HL-60/S4 treated with phorbol 12-myristate 13-acetate at 8.2 ng/mL for 4 days and 3 days (cell line): Measurements from ENCODE around the gene SLC12A8.
"Not testable (repeated sequence)": the region's sequence is repeated elsewhere in the genome, so short reads cannot be mapped to it uniquely, and the experiment has no call there.

ENCODE experiments used
- in situ Hi-C: fragments of 300-500 bp; cut with MboI; formaldehyde crosslinking; loops from 2 replicates; pipeline ENCODE4 v1.15.0; 2022; ENCODE audit warnings: low sequenced_read_pairs

SLC12A8 gene

DNA sequence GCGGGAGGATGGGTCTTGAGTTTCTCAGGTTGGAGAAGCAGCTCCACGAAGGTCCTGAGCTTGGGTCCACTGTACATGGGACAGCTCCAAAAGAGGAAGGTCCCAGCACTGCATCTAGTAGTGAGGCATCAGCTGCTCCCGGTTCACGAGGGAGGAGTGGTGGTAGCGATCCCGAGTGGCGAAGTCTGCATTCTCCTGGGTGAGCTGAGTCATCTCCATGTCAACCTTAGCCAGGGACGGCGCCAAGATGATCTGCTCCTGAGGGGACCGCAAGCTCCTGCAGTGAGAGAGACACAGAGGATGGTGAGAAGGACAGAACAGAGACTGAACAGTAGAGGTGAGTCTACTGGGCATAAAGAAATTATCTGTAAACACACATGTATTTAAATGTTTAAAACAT is 128.8 kb downstream of the SLC12A8 start:
- in situ Hi-C loops: no loop called here

DNA sequence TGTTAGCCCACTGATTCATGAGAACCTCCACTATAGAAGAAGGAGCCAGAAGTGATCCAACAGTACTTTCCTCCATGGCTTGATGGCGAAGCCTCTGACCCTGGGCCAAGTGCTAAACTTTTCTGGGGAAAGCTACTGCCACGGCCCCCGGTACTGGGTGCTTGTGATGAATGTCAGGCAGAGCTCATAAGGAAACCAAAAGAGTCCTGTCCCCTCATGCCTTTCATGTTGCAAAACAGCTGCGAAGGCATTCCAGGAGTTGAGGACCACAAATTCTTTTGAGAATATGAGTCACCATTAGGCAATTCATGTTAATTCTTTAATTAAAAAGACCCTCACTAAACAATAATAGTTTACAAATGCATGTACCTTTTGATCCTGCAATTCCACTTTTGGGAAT is 130.2 kb downstream of the SLC12A8 start:
- in situ Hi-C loops: not testable (repeated sequence)

DNA sequence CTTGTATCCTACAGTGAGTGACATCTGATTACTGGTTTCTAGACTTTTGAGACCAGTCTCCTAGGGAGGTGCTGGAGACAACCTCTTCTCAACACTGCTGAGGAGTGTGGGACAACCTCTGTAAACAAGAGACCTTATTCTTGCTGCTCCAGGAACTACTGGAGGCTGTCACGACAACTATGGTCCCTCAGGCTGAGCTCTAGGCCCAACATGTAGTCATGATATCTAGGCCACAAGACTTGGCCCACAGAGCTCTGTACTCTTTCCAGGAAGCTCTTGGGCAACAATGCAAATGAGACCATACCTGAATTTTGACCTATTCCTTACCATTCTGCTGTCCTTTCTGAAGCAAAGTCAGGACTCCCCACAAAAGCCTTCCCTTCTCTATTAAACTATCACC is 132.5 kb downstream of the SLC12A8 start:
- in situ Hi-C loops: no loop called here

DNA sequence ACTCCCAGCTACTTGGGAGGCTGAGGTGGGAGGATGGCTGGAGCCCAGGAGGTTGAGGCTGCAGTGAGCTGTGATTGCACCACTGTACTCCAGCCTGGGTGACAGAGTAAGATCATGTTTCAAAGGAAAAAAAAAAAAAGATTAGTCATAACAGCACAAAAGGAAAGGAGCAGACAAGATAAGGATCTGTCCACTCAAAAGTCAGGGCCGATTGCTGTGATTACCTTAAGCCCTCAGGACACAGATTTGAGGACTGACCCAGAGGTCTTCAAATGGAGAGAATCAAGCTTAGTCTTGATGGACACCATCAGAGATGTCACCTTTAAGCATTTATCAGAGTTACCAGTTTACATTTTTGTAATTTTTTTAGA is 132.9 kb downstream of the SLC12A8 start:
- in situ Hi-C loops: no loop called here

DNA sequence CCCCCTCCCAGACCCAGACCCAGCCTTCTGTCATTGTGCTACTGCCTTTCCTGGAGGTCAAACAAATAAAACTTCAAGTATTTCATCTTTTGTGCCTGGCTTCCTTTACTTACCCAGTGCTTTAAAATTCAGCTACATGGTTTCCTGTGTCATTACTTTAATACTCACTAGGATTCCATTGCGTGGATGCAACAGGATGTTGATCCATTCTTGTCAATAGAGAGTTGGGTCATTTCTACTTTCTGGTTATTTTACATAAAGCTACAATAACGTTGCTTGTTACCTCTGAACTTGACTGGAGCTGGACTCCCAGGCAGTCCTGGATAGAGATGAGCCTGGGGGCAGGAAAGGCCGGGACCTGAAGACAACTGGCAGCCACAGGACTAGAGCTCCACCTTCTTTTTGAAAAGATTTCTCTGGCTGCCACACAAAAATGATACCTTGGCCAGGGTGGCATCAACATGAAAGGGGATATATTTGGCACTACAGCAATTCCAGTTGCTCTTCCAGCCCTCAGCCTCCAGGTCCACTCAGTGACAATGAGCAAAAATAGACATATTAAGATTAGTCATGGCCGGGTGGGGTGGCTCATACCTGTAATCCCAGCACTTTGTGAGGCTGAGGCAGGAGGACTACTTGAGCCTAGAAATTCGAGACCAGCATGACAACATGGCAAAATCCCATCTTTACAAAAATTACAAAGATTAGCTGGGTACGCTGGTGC is 133.4 kb downstream of the SLC12A8 start:
- in situ Hi-C loops: no loop called here

DNA sequence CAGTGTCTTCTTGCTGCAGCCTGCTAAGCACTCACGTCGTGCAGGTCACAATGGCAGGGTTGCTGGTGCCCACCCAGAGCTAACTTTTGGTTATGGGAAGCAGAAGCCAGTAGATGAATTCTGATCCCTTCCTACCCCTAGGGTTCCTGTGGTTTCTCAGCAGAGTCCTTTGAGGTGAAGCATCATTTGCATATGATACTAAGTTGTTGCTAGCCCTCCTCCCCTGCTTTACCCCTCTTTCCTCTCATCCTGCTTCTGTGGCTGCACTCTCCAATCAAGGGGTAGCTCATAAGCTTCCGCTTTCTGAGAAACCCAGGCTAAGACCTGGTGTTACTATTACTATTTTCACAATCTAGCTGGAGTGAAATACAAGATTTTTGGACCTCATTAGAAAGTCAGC is 134.7 kb downstream of the SLC12A8 start:
- in situ Hi-C loops: no loop called here

DNA sequence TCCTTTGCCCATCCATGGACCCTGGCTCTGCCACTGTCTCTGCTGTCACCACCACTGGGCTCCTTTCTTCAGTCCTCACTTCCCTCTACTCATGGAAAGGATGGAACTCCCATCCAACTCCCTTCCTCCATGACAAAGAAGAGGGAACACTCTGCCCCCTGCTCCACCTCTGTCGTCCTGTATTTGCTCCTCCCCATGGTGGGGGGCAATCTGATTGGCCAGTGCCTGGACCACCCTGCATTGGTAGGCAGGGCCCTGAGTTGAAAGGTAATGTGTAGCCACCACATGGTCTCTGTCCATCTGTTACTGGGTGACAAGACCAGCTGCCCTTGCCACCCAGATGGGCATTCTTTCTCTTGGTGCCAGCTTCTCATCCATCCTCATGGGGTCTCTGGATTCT is 136.1 kb downstream of the SLC12A8 start:
- in situ Hi-C loops: no loop called here

DNA sequence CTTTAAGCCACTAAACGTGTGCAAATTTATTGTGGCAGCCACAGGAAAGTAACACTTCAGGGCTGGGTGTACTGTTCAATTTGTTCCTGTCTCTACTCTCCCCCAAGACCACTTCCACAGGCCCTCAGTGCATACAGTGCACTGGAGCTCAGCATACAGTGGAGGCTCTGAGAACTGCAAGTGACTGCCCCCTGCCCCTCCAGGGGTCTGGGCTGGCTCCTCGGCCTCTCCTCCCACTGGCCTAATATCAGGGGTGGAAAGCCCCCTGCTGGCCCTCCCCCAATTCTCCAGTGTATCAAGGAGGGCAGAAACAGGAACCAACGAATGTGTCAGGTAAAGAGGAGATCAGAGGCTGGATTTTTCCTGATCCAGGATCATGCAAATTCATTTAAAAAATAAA is 136.8 kb downstream of the SLC12A8 start:
- in situ Hi-C loops: no loop called here

DNA sequence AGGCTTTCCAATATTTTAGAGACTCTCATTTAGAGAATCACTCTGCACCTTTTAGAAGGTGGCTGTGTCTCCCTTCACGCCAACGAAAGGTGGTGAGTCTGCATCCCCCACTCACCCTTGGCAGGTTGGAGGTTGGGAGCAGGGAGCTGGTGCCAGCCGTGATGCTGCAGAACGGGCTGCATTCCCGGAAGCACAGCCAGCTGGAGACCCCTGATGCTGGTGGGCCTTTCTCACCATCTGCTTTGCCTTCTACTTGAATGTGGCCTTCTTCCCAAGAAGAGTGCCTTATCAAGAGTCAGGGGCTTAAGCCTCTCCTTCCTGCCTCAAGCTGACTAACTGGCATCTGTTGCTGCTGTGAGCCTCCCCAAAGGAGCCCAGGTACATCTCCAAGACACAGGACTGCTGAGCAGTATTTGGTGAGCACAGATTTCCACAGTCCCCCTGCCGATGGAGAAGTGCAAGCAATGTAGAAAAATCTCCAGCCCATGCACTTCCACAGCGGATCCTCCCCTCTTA is 139.1 kb downstream of the SLC12A8 start:
- in situ Hi-C loops: no loop called here

DNA sequence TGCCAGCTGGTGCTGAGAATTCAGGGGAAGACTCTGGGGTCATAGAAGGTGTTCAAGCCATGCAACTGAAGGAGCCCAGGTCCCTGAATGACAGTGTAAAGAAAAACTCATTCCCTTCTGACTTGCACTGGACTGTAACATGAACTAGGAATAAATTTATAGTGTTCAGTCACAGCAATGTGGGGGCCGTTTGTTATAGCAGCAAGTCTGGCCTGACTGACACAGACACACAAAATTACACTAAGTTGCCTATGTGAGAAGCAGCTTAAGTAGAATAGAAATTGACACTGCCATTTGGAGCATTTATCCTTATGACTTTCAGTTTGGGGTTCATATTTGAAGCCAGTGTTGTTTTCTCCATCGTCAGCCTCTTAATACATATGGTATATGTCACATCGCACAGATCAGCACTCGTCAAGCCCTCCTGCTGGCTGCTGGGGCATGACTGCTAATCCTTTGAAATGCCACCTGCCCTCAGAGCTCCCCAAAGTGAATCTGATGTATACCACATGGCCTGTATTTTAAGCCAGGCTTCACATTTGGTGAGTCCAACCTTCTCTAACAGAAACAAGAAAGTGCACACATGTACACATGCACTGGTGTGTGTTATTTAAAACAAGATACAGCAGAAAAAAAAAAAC is 139.7 kb downstream of the SLC12A8 start:
- in situ Hi-C loops: no loop called here

DNA sequence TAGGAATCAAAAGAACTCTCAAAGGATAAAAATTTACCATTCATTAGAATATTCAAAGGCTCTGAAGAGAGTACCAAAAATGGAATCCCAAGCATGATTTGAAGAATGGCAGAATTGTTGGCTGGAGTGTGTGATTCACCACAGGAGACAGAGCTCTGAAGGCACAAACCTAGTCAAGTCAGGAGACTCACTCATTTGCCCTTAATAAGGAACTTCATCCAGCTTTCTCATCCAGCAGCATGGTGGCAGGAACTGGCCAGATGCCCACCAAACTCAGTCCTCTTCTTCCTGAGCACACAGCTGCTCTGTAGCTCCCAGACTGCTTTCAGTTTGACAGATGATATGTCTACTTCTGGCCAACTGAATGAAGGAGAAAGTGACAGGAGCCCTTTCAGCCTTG is 140.2 kb downstream of the SLC12A8 start:
- in situ Hi-C loops: no loop called here

DNA sequence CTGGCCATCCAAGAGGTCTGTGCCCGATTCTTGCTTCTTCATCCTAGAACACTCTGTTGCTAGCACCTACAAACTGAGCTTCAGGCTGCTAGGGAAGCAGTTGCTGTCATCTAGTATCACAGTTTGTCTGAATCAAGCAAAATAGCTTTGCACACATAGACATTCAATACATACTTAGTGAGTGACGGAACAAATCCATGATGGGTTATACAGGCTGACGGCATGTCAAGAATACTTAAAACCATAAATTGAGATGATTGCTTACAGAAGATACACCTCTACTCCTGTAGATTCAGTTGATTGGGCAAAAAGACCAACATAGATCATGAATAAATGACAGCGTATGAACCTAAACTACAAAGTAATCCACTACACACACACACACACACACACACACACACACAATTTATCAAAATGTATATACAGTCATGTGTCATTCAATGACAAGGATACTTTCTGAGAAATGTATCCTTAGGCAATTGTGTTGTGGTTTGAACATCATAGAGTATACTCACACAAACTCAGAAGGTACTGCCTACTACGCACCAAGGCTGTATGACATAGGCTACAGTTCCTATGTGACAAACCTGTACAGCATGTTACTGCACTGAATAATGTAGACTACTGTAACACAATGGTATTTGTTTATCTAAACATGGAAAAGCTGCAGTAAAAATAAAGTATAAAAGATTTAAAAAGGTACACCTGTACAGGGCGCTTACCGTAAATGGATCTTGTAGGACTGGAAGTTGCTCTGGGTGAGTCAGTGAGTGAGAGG is 142.4 kb downstream of the SLC12A8 start:
- in situ Hi-C loops: no loop called here

DNA sequence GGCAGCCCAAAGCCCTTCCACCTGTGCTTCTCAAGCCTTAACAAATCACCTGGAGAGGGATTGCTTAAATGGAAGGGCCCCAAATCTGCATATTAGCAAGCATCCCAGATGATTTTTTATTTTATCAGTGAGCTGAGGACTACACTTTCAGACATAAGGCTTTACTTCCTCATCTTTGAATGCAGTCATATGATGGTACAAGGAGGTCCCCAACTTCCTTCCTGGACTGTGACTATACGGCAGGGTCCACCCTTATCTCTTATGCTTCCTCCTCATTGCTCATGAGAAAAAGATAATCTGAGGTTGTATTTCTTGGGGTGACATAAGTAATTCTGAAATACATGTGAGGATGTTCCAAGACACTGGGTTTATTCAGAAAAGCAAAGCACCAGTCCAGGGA is 143.1 kb downstream of the SLC12A8 start:
- in situ Hi-C loops: no loop called here

DNA sequence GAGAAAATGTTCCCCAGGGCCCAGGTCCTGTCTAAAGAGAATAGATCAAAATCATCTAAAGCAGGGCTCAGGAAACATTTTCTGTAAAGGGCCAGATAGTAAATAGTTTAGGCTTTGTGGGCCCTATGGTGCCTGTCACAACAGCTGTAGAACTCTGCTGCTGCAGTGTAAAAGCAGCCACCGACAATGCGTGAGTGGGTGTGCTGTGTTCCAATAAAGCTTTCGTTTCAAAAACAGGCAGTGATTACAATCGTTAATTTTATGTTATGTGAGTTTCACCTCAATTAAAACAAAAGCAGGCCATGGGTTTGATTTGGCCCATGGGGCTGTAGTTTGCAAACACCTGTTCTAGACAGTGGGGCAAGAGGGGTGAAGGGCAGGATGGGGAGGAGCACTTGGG is 144.3 kb downstream of the SLC12A8 start:
- in situ Hi-C loops: no loop called here

DNA sequence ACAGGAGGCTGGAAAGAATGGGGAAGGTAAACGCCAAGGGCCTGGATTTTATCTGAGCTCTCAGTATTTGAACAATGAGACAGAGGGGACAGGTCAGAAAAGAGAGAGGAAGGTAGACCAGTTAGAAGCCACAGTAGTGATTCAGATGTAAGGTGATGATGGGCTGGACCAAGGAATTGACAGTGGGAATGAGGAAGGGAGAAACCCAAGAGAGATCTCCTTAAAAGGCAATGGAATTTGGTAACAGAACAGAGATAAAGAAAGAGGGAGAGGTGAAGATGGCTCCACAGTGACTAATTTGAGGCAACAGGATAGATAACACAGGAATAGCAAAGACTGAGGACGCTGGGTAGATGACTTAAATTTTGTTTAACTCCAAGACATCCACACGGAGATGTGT is 145.3 kb downstream of the SLC12A8 start:
- in situ Hi-C loops: no loop called here

DNA sequence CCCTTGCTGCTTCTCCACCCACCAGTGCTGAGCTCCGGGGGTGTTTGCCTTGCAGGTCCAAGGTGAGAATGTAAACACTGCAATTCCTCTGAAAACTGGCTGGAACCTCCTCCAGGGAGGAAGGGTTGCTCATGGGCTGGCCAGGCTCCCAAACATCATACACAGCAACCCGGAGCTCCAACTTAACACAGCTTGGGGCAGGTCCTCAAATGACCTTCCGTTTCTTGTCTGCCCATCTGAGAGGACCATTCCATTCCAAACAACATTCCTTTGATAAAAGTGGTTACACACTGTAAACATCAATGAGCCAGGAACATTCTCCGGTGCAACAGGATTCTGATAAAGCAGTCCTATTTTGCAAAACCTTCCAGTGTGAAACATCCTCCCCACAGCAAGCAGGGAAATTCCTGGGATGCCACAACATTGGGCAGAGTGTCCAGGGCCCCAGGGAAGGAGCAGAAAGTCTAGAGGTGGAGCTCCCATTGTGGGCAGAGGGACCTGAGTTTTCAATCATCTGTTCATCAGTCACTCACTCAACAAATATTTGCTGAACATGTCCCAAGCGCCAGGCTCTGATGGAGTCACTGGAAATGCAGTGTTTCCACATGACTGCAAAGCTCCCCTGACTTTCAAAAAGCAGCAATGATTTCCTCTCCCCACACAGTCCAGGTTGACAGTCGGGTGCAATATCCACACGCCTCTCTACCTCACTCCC is 149.5 kb downstream of the SLC12A8 start:
- in situ Hi-C loops: no loop called here

DNA sequence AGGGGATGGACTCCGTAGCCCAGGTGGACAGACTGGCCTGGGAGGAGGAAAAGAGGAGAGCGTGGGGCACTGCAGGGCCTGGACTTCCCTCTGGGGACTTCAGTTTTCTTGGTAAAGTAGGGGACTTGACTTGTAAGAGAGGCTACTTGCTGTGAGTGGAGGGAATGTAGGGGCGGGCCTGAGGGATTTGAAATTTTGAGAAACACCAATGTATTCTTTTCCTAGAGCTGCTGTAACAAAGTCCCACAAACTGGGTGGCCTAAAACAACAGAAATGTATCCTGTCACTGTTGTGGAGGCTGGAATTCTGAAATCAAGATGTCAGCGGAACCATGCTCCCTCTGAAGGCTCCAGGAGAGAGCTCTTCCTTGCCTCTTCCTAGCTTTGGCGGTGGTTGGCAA is 150.9 kb downstream of the SLC12A8 start:
- in situ Hi-C loops: no loop called here

DNA sequence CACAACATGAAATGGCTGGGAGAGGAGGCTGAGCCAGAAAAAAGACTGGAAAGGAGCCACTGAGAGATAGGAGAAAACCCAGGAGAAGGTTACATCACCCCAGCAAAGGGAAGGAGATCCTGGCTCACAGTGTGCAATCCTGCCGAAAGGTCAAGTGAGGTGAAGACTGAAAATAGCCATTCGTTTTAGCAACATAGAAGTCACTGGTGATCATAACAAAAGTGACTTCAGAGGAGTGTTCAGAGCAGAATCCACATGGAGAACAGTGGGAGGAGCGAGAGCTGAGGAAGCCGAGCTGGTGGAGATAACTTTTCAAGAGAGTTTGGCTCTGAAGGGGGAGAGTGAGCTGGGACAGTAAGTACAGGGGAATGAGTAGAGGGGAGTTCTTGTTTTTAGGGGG is 151.4 kb downstream of the SLC12A8 start:
- in situ Hi-C loops: no loop called here

DNA sequence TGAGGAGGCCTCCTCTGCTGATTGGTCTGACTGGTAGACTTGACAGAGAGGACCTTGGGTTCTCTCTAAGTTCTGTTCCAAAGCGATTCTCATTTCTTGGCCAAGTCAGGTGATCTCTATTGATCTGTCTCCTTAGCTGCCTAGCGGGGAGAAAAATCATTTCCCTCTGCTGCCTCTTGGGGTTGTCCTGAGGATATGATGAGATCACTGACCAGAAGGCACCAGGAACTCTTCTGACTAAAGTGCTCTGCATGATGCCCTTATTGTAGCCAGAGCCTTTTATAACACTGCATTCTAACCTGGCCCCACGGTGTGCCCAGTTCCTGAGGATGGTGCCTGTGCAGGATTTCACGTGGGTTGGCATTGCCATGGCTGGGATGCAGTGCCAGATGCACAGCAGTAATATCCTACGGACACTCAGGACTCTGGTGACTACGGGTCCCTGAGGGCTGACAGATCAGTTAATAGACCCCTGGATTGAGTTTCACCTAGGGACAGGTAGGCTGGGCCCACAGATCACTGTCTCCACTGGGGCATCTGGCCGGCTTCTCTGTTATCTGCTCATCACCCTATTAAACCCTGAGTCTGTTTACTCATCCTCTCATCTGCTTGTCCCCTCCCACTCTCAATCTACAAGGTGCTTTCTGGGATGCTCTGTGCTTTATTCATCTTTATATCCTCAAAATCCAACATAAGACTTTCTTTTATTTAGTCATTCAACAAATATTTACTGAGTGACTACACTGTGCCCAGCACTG is 152.9 kb downstream of the SLC12A8 start:
- in situ Hi-C loops: no loop called here

DNA sequence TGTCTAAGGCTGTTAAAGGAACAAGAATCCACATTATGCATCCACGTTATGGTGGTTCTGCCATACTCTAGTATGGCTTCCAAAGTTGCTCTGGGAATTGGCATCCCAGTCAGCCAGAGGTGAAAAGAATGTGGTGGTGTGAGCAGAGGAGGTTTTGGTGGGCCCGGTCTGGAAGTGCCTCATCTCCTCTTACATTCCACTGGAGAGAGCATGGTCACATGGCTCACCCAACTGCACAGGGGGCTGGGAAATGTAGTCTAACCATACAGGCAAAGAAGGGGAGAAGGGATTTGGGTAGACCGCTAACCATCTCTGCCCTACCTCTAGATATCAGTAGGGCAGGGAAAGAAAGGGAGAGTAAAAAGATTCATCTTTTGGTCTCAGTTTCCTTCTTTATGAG is 153.6 kb downstream of the SLC12A8 start:
- in situ Hi-C loops: no loop called here

DNA sequence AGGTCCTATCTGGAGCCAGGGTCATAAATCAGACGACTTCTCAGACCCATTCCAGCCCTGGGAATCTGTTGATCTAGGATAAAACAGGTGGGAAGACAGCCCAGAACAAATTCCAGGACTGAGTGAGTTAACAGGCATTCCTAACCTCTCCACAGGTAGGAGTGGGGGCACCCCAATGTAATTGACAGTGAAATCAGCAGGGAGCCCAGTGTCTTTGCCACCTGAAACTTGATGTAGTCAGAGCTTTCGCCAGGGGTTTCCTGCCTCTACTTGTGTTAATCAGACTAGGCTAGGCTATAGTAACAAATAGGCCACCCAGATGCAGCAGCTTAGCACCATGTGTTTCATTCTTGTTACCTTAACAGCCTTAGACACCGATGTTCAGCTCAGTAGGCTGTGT is 154.0 kb downstream of the SLC12A8 start:
- in situ Hi-C loops: no loop called here
